Hypothalamus (tissue), 51 donors: ENCODE measurements around the gene CD4.

ENCODE experiments used
- DNase-seq, 51 donors: peaks; one replicate each; lab custom pipeline; 2025; lab: John Stamatoyannopoulos, UW

The CD4 gene

GRCh38 chr12:6764011-6764828 is 25.1 kb upstream of the CD4 start:
- DNase-seq: peak in 50 of 51 donors; percentile 42 to 95 (median 83)

GRCh38 chr12:6765048-6765633 is 24.2 kb upstream of the CD4 start:
- DNase-seq: no peak

GRCh38 chr12:6765634-6766581 is 23.4 kb upstream of the CD4 start, which contains the start of gene PTMS:
Gene PTMS, plus strand, starts transcription at chr12:6766363. Its CDS starts 343 bp downstream, at chr12:6766706.
- DNase-seq: peak in 33 of 51 donors; percentile 18 to 78 (median 51)

GRCh38 chr12:6766651-6767349 is 22.5 kb upstream of the CD4 start:
- DNase-seq: peak in 43 of 51 donors; percentile 20 to 82 (median 49)

GRCh38 chr12:6767353-6768319 is 21.7 kb upstream of the CD4 start:
- DNase-seq: peak in 10 of 51 donors; percentile 10 to 56 (median 22)

GRCh38 chr12:6768437-6768914 is 20.9 kb upstream of the CD4 start:
- DNase-seq: peak in 2 of 51 donors; percentile 2 to 18

- DNase-seq: peak in 8 of 51 donors; percentile 7 to 36 (median 14)
Measured at GRCh38 chr12:6768990-6769389, 20.3 kb upstream of the CD4 start.

- DNase-seq: no peak
Measured at GRCh38 chr12:6769666-6770065, 19.7 kb upstream of the CD4 start.

GRCh38 chr12:6770094-6770493 is 19.2 kb upstream of the CD4 start:
- no peak for DNase-seq

GRCh38 chr12:6770600-6770999 is 18.7 kb upstream of the CD4 start:
- no peak for DNase-seq

GRCh38 chr12:6771091-6771495 is 18.2 kb upstream of the CD4 start:
- DNase-seq: peak in 9 of 51 donors; percentile 3 to 21 (median 13)

- DNase-seq: no peak
Measured at GRCh38 chr12:6771509-6772330, 17.6 kb upstream of the CD4 start.

GRCh38 chr12:6772331-6772695 is 17.0 kb upstream of the CD4 start, which contains the start of gene LAG3:
Gene LAG3, plus strand, starts transcription at chr12:6772520. Its CDS starts 333 bp downstream, at chr12:6772853.
- peak in 1 of 51 donors; percentile 100 for DNase-seq

- DNase-seq: no peak
Measured at GRCh38 chr12:6772726-6773589, 16.4 kb upstream of the CD4 start.

- no peak for DNase-seq
Measured at GRCh38 chr12:6773590-6774351, 15.6 kb upstream of the CD4 start.

- DNase-seq: no peak
Measured at GRCh38 chr12:6774499-6775062, 14.7 kb upstream of the CD4 start.
